NCI-H510A treated with DMSO at 0.1 percent for 48 hours (cell line): ENCODE data around the gene CSHL1.
"Not testable (repeated sequence)": the region's sequence is repeated elsewhere in the genome, so short reads cannot be mapped to it uniquely, and the experiment has no call there.

Source experiments
- DNase-seq: peaks from one replicate; lab custom pipeline; 2025; lab: John Stamatoyannopoulos, UW

Gene CSHL1

DNA sequence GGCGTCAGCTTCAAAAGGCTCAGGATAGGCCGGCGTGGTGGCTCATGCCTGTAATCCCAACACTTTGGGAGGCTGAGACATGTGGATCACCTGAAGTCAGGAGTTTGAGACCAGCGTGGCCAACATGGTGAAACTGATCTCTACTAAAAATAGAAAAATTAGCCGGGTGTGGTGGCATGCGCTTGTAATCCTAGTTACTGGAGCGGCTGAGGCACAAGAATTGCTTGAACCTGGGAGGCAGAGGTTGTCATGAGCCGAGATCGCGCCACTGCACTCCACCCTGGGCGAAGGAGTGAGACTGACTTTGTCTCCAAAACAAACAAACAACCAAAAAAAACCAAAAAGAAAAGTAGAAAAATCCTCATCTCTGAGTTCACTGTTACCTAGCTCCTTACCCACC, 25.9 kb downstream of the CSHL1 start:
- DNase-seq, result not testable (repeated sequence)

DNA sequence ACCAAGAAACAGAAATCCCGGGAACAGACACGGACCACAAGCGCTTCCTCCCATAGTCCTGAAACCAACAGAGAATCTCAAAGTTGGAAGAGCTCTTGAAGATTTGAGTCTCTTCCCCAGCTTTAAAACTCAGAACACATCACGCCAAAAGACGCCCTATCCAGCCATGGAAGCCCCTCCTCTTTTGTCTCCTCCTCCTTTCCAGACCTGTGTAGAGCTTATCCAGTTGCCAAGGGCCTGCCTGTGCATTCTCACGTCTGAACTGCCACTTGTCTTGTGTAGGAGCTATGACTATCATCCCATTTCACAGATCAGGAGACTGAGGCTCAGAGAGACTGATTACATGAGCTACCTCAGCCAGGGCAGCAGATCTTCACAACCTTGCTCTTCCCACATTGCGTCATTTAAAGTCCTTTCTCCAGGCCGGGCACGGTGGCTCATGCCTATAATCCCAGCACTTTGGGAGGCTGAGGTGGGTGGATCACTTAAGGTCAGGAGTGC, 28.4 kb downstream of the CSHL1 start:
- DNase-seq, result not testable (repeated sequence)

- DNase-seq, result peak; percentile 45
Measured at GRCh38 chr17:63881935-63882601, 29.0 kb downstream of the CSHL1 start, which contains the start of gene GH2. GH2 (minus strand) TSS chr17:63881944; CDS start chr17:63881801, 143 bp downstream.

- DNase-seq, result not testable (repeated sequence)
Measured at GRCh38 chr17:63881337-63881736, 29.7 kb downstream of the CSHL1 start.

DNA sequence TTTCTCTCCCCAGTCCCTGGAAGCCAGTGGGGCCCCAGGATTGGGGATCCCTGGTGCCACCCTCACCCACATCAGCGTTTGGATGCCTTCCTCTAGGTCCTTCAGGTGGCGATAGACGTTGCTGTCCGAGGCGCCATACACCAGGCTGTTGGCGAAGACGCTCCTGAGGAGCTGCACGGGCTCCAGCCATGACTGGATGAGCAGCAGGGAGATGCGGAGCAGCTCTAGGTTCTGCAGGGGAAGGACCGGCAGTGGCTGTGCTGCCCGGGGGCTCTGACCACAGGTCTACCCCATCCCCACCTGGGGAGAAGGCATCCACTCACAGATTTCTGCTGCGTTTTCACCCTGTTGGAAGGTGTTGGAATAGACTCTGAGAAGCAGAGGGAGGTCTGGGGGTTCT, 30.4 kb downstream of the CSHL1 start:
- no peak for DNase-seq

GRCh38 chr17:63878413-63878812, 32.6 kb downstream of the CSHL1 start:
- not testable (repeated sequence) for DNase-seq

DNA sequence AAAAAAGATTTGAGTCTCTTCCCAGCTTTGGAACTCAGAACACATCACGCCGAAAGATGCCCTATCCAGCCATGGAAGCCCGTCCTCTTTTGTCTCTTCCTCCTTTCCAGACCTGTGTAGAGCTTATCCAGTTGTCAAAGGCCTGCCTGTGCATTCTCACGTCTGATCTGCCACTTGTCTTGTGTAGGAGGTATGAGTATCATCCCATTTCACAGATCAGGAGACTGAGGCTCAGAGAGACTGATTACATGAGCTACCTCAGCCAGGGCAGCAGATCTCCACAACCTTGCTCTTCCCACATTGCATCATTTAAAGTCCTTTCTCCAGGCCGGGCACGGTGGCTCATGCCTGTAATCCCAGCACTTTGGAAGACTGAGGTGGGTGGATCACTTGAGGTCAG, 36.4 kb downstream of the CSHL1 start:
- not testable (repeated sequence) for DNase-seq

DNA sequence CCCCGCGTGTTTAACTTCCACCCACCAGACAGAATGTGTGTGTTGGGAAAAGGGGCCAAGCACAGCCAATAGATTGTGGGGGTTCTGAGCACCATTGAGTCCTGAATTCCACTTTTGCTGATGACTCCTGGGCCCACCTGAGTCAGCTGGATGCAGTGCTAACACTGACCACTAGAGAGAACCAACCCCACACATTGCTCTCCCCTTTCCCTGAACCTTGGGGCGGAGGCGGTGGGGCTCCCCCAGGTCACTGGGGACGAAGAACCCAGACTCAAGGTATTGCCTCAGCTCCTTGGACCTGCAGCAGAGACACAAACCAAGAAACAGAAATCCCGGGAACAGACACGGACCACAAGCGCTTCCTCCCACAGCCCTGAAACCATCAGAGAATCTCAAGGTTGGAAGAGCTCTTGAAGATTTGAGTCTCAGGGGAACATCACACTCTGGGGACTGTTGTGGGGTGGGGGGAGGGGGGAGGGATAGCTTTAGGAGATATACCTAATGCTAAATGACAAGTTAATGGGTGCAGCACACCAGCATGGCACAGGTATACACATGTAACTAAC, 36.9 kb downstream of the CSHL1 start:
- not testable (repeated sequence) for DNase-seq

DNA sequence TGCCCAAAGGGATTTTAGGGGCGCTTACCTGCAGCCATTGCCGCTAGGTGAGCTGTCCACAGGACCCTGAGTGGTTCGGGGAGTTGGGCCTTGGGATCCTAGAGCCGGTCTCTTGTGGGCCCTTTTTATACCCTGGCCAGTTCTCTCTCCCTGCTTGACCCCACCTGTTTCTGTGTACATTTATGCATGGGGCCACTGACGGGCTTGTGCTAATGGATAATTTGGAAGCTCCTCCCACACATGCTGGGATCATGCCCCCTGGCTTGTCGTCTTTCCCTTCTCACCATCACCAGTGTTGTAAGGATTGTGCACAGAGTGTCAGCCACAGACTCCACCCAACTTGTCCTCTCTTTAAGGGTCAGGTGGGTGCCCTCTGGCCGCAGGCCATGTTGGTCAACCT, 37.5 kb downstream of the CSHL1 start, which contains the start of gene CSH2:
CSH2 (minus strand) TSS at position 101 of the 400 bp plus-strand sequence; CDS start at position 38, 63 bp downstream.
- DNase-seq, result not testable (repeated sequence)

DNA sequence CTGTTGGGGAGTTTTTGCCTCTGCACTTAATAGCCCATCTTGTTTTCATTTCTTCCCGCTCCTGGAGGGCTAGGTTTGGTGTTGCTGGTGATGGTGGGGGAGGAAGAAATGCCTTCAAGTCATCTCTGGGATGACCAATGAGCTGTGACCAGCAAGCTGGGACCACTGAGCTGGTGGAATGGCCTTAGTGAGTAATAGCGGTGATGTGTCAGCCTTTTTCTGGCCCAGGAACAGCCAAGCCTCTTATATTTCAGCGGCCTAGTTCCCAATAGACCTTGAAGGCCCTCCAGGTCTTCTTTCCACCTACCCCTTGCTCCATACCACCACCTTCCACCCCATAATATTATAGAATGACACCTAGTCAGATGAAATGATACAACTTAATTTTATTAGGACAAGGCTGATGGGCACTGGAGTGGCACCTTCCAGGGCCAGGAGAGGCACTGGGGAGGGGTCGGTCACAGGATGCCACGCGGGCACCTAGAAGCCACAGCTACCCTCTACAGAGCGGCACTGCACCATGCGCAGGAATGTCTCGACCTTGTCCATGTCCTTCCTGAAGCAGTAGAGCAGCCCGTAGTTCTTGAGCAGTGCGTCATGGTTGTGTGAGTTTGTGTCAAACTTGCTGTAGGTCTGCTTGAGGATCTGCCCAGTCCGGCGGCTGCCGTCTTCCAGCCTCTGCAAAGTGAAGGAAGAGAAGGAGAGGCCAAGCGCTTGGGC, 39.3 kb downstream of the CSHL1 start:
- not testable (repeated sequence) for DNase-seq

- not testable (repeated sequence) for DNase-seq
Measured at GRCh38 chr17:63870292-63870665, 40.8 kb downstream of the CSHL1 start.

DNA sequence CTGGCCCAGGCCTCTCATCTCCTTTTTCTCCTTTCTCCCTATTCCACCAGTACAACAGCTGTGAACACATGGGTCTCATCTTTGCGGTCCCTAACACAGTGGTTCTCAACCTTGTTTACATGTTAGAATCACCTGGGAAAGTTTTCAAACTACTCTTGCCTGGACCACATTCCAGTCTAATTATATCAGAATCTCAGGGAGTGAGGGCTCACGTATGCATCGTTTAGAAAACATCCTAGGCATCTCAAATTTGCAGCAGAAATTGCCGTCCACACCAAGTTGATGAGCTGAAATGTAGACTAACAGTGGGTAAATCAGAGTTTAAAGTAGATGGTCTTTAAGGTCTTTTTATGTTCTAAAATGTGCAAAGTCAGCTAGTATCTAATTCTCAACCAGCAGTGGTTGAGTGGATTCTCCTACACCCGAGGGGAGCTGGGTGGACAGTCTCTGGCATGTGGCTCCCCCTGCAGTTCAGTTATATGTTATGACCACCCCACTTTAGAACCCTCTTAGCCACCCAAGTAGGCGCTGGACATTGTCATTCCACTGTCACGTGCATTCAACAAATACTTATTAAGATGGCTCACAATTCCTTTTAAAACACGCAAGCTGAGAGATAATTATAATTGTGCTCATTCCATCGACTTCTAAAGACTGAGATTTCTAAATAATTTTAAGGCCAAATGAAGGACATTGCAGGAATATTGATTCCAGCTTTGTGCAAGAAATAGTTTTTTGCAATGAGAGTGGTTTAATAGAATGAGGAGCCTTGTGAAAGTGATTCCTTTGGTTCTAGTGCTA, 41.4 kb downstream of the CSHL1 start:
- not testable (repeated sequence) for DNase-seq

- not testable (repeated sequence) for DNase-seq
Measured at GRCh38 chr17:63866625-63867024, 44.4 kb downstream of the CSHL1 start.
